H1 (cell line): ENCODE data around the gene CHPT1. TPM values are rescaled to one million over a fixed set of nuclear protein-coding genes. Genes with fewer than 3 reads are reported as not detected.

ENCODE experiments used
- BACH1 ChIP-seq: IDR thresholded peaks from 2 replicates; pipeline ENCODE4 v1.6.1; 2012; ENCODE audit warnings: low read length, improper control_type of control experiment
- CBX5 ChIP-seq: fragments of 300-800, 300-1000 bp; sonication (generic); IDR thresholded peaks from 2 replicates; pipeline ENCODE4 v1.7.1; 2016; ENCODE audit warnings: antibody characterized with exemption, low read length, low read depth
- CBX8 ChIP-seq: fragments of 300-800, 300-1000 bp; sonication (generic); IDR thresholded peaks from 2 replicates; pipeline ENCODE4 v1.7.1; 2016; ENCODE audit warnings: low read depth, low read length, borderline replicate concordance
- CHD2 ChIP-seq: IDR thresholded peaks from 2 replicates; pipeline ENCODE4 v1.6.1; 2012; ENCODE audit warnings: low read length, improper control_type of control experiment
- CHD7 ChIP-seq: fragments of 300-600 bp; sonication (generic); IDR thresholded peaks from 2 replicates; pipeline ENCODE4 v1.7.1; 2012; ENCODE audit warnings: low read length, moderate library complexity, mild to moderate bottlenecking, inconsistent platforms; ENCODE audit not compliant: insufficient replicate concordance
- KDM5A ChIP-seq: fragments of 200-600 bp; IDR thresholded peaks from 2 replicates; pipeline ENCODE4 v1.7.1; 2012; ENCODE audit warnings: mild to moderate bottlenecking, low read length, inconsistent platforms, mixed read lengths
- PHF8 ChIP-seq: fragments of 200-600 bp; sonication (generic); conservative IDR thresholded peaks from 2 replicates; pipeline ENCODE4 v1.7.1; 2012; ENCODE audit warnings: low read depth, mild to moderate bottlenecking, inconsistent platforms, low read length, moderate library complexity
- POLR2A ChIP-seq, 2 experiments: IDR thresholded peaks; 1 replicate in 1 of 2; 2 replicates in 1 of 2; pipeline ENCODE4 v1.6.1; 2011; ENCODE audit warnings: low read depth in 2 of 2, low read length in 2 of 2, mild to moderate bottlenecking in 2 of 2; ENCODE audit errors: control extremely low read depth in 1 of 2
- RNF2 ChIP-seq: fragments of 200-900, 300-1000 bp; sonication (generic); IDR thresholded peaks from 2 replicates; pipeline ENCODE4 v1.7.1; 2016; ENCODE audit warnings: borderline replicate concordance, low read depth, mild to moderate bottlenecking, antibody characterized with exemption, low read length; ENCODE audit not compliant: poor library complexity, severe bottlenecking; ENCODE audit errors: missing control alignments
- SUZ12 ChIP-seq: fragments of 200-600 bp; sonication (generic); IDR thresholded peaks from 2 replicates; pipeline ENCODE4 v1.6.1; 2012; ENCODE audit warnings: mild to moderate bottlenecking, inconsistent platforms, low read length, moderate library complexity, mixed read lengths
- TAF1 ChIP-seq: IDR thresholded peaks from 2 replicates; pipeline ENCODE4 v1.6.1; 2011; ENCODE audit warnings: mild to moderate bottlenecking, low read depth, low read length
- polyA plus RNA-seq, 7 experiments: library from polyadenylated mRNA; depleted of rRNA in 3 of 7; stranded (reverse) in 5 of 7; unstranded in 2 of 7; fragments of >200 nt in 5 of 7; fragments of 200-250 nt in 2 of 7; gene quantifications; 1 replicate in 5 of 7; 2 replicates in 1 of 7; 4 replicates in 1 of 7; pipeline versions ENCODE4 v1.2.1 to v1.2.3, GENCODE V29; 2011 to 2013; ENCODE audit warnings: missing spikeins in 2 of 7, mixed read lengths in 2 of 7
- total RNA-seq: library from RNA; stranded (reverse); fragmentation: NEBNext Ultra II Directional; extraction: Animal tissue kit (Norgen Biotek cat#: 25700); gene quantifications from 2 replicates; pipeline ENCODE4 v1.2.1, GENCODE V29; 2021

Gene CHPT1
- total and polyA plus RNA-seq, 2 of the 8 experiments (the other 6 are each of a cell fraction or from before 2014, with no cell fraction given): 13.3 to 22.5 TPM

- TF ChIP-seq CHD7 (no peak), CBX8 (no peak), KDM5A (no peak), RNF2 (no peak), CHD2 (no peak), SUZ12 (no peak), BACH1 (peak; percentile 45; the same call in 1 of the 2 replicates), PHF8 (peak; percentile 79), POLR2A (IDR thresholded peaks at IDR 0.05; ENCODE audit: control extremely low read depth in 1 of 2, low read depth in 2 of 2, low read length in 2 of 2) (peak in 1 of 2 experiments; percentile 47; a peak in 1 of 3 replicates), TAF1 (peak; percentile 65; the same call in 1 of the 2 replicates), CBX5 (no peak)
These were observed at the start of gene CHPT1 (continued) for GRCh38 chr12:101697197-101697929.
